H9 (cell line): ENCODE data around the gene CAMK1. TPM values are rescaled to one million over a fixed set of nuclear protein-coding genes. Genes with fewer than 3 reads are reported as not detected.

ENCODE experiments used
- DNase-seq: peaks from one replicate; pipeline ENCODE4 v3.0.0-alpha.2; 2017
- H2AFZ ChIP-seq: one replicate; pipeline ENCODE4 v1.6.1; 2013; ENCODE audit warnings: mild to moderate bottlenecking, low read length, control low read depth, moderate library complexity
- H2AK5ac ChIP-seq: 2 replicates; pipeline ENCODE4 v1.6.1; 2013; ENCODE audit warnings: low read length, control low read depth, mixed read lengths; ENCODE audit not compliant: insufficient read length
- H2BK120ac ChIP-seq: one replicate; pipeline ENCODE4 v1.6.1; 2013; ENCODE audit warnings: low read depth, mild to moderate bottlenecking, low read length, control low read depth, inconsistent platforms; ENCODE audit not compliant: poor library complexity, severe bottlenecking
- H2BK12ac ChIP-seq: 2 replicates; pipeline ENCODE4 v1.6.1; 2013; ENCODE audit warnings: low read length, control low read depth, mixed read lengths, low read depth; ENCODE audit not compliant: insufficient read length
- H2BK15ac ChIP-seq: 2 replicates; pipeline ENCODE4 v1.6.1; 2013; ENCODE audit warnings: low read depth, low read length, control low read depth
- H2BK20ac ChIP-seq: one replicate; pipeline ENCODE4 v1.6.1; 2013; ENCODE audit warnings: low read depth, mild to moderate bottlenecking, low read length, control low read depth, inconsistent platforms; ENCODE audit not compliant: poor library complexity, severe bottlenecking
- H2BK5ac ChIP-seq: 2 replicates; pipeline ENCODE4 v1.6.1; 2013; ENCODE audit warnings: low read length, control low read depth, mixed read lengths; ENCODE audit not compliant: insufficient read length
- H3K14ac ChIP-seq: 2 replicates; pipeline ENCODE4 v1.6.1; 2013; ENCODE audit warnings: low read length, control low read depth; ENCODE audit not compliant: insufficient read depth
- H3K18ac ChIP-seq: 2 replicates; pipeline ENCODE4 v1.6.1; 2013; ENCODE audit warnings: low read depth, mild to moderate bottlenecking, mixed read lengths, low read length, control low read depth; ENCODE audit not compliant: insufficient read length
- H3K23ac ChIP-seq: 2 replicates; pipeline ENCODE4 v1.6.1; 2013; ENCODE audit warnings: low read length, control low read depth, mixed read lengths, low read depth; ENCODE audit not compliant: insufficient read length
- H3K23me2 ChIP-seq: 2 replicates; pipeline ENCODE4 v1.6.1; 2013; ENCODE audit warnings: low read depth, mild to moderate bottlenecking, mixed read lengths, low read length, control low read depth; ENCODE audit not compliant: insufficient read length, poor library complexity, severe bottlenecking
- H3K27ac ChIP-seq: 2 replicates; pipeline ENCODE4 v1.5.1; 2013; ENCODE audit warnings: low read length, control low read depth, mixed read lengths, low read depth; ENCODE audit not compliant: insufficient read length
- H3K27me3 ChIP-seq: 2 replicates; pipeline ENCODE4 v1.6.1; 2013; ENCODE audit warnings: low read length, control low read depth, inconsistent platforms; ENCODE audit not compliant: insufficient read depth
- H3K4ac ChIP-seq: 2 replicates; pipeline ENCODE4 v1.6.1; 2013; ENCODE audit warnings: low read depth, mild to moderate bottlenecking, control low read depth, inconsistent platforms, low read length, moderate library complexity
- H3K4me1 ChIP-seq: 2 replicates; pipeline ENCODE4 v1.6.1; 2013; ENCODE audit warnings: low read length, control low read depth, inconsistent platforms; ENCODE audit not compliant: insufficient read depth
- H3K4me2 ChIP-seq: 2 replicates; pipeline ENCODE4 v1.6.1; 2013; ENCODE audit warnings: low read length, control low read depth, mixed read lengths; ENCODE audit not compliant: insufficient read length, insufficient read depth
- H3K56ac ChIP-seq: 2 replicates; pipeline ENCODE4 v1.6.1; 2013; ENCODE audit warnings: low read depth, mild to moderate bottlenecking, mixed read lengths, low read length, control low read depth; ENCODE audit not compliant: insufficient read length
- H3K79me1 ChIP-seq: 2 replicates; pipeline ENCODE4 v1.6.1; 2013; ENCODE audit warnings: low read depth, mild to moderate bottlenecking, moderate library complexity, low read length, control low read depth, inconsistent platforms; ENCODE audit not compliant: insufficient read depth, poor library complexity, severe bottlenecking
- H3K79me2 ChIP-seq: 2 replicates; pipeline ENCODE4 v1.6.1; 2013; ENCODE audit warnings: low read length, control low read depth, inconsistent platforms; ENCODE audit not compliant: insufficient read depth
- H3K9ac ChIP-seq: 2 replicates; pipeline ENCODE4 v1.6.1; 2013; ENCODE audit warnings: low read length, control low read depth, mixed read lengths; ENCODE audit not compliant: insufficient read length; ENCODE audit errors: extremely low read depth
- H3K9me3 ChIP-seq: one replicate; pipeline ENCODE4 v1.6.1; 2013; ENCODE audit warnings: low read depth, low read length, inconsistent platforms; ENCODE audit not compliant: control insufficient read depth
- H3T11ph ChIP-seq: one replicate; pipeline ENCODE4 v1.6.1; 2013; ENCODE audit warnings: mild to moderate bottlenecking, low read length, control low read depth, inconsistent platforms
- H4K20me1 ChIP-seq: one replicate; pipeline ENCODE4 v1.6.1; 2013; ENCODE audit not compliant: control insufficient read depth, insufficient read length, insufficient read depth
- H4K5ac ChIP-seq: 2 replicates; pipeline ENCODE4 v1.6.1; 2013; ENCODE audit warnings: low read depth, mild to moderate bottlenecking, mixed read lengths, low read length, control low read depth; ENCODE audit not compliant: insufficient read length
- H4K8ac ChIP-seq: replicated peaks from 2 replicates; pipeline ENCODE4 v1.6.1; 2013; ENCODE audit warnings: low read length, control low read depth, mixed read lengths, low read depth; ENCODE audit not compliant: insufficient read length
- H4K91ac ChIP-seq: 2 replicates; pipeline ENCODE4 v1.6.1; 2013; ENCODE audit warnings: low read depth, mild to moderate bottlenecking, moderate library complexity, mixed read lengths, low read length, control low read depth; ENCODE audit not compliant: insufficient read length
- H3K27ac Mint-ChIP-seq, 3 experiments: 2 replicates in 2 of 3; 3 replicates in 1 of 3; pipeline ENCODE4 v1.8.0; 2020 to 2021; ENCODE audit warnings: mixed read lengths in 3 of 3, mild to moderate bottlenecking in 1 of 3, moderate library complexity in 1 of 3
- H3K27me3 Mint-ChIP-seq: 2 replicates; pipeline ENCODE4 v1.8.0; 2021; ENCODE audit warnings: low read depth, mild to moderate bottlenecking, moderate library complexity, mixed read lengths
- H3K36me3 Mint-ChIP-seq, 3 experiments: 2 replicates in 2 of 3; 3 replicates in 1 of 3; pipeline ENCODE4 v1.8.0; 2020 to 2021; ENCODE audit warnings: low read depth in 3 of 3, mixed read lengths in 3 of 3; ENCODE audit not compliant: insufficient read depth in 1 of 3
- H3K4me1 Mint-ChIP-seq, 2 experiments: 2 replicates each; pipeline ENCODE4 v1.8.0; 2020; ENCODE audit warnings: mixed read lengths in 2 of 2
- H3K4me3 Mint-ChIP-seq, 2 experiments: 2 replicates in 1 of 2; 3 replicates in 1 of 2; pipeline ENCODE4 v1.8.0; 2020 to 2021; ENCODE audit warnings: mild to moderate bottlenecking in 2 of 2, mixed read lengths in 2 of 2, moderate library complexity in 1 of 2
- H3K9me3 Mint-ChIP-seq, 2 experiments: 2 replicates in 1 of 2; 3 replicates in 1 of 2; pipeline ENCODE4 v1.8.0; 2020; ENCODE audit warnings: mild to moderate bottlenecking in 2 of 2, mixed read lengths in 2 of 2, moderate library complexity in 1 of 2
- WGBS: extraction: QIAGEN DNeasy Blood & Tissue Kit; methylation state at CpG from one replicate; pipeline ENCODE4 v1.1.7; 2013; ENCODE audit warnings: missing lambda C conversion rate, low lambda C conversion rate, mixed read lengths; ENCODE audit not compliant: insufficient read length; ENCODE audit errors: extremely low coverage; 5-methylcytosine and 5-hydroxymethylcytosine counted together
- total RNA-seq: library from RNA; stranded (reverse); gene quantifications from 2 replicates; pipeline ENCODE4 v1.2.1, GENCODE V29; 2021
- TF ChIP-seq, protein P1 (sequence below): fragments of 200-600 bp; sonication (generic); conservative IDR thresholded peaks from 3 replicates; pipeline ENCODE4 v1.8.0; 2021; ENCODE audit warnings: antibody characterized with exemption, mild to moderate bottlenecking

CAMK1 gene
- total RNA-seq, 1 experiment from 2014 or later: 9.2 TPM

DNA sequence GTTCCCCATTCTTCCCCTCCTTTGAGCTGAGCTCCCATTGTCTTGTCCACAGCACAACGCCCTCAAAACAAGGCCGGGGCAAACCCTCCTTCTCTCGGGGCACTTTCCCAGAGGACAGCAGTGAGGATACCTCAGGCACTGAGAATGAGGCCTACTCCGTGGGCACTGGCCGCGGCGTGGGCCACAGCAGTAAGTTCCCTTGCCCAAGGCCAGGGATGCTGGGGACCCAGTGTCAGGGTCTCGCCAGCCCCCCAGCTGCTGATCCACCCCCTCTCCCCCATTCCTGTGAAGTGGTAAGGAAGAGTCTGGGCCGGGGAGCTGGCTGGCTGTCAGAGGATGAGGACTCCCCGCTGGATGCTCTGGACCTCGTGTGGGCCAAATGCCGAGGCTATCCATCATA, 24.2 kb downstream of the CAMK1 start:
- H3T11ph ChIP-seq: no peak overlapping the region
- peaks cover 10% of the 10 kb centered on the region in 2 experiments for H3K4me1 Mint-ChIP-seq
- no peak overlapping the region for H3K27ac ChIP-seq
- no peak overlapping the region for H3K18ac ChIP-seq
- TF ChIP-seq, protein P1, sequence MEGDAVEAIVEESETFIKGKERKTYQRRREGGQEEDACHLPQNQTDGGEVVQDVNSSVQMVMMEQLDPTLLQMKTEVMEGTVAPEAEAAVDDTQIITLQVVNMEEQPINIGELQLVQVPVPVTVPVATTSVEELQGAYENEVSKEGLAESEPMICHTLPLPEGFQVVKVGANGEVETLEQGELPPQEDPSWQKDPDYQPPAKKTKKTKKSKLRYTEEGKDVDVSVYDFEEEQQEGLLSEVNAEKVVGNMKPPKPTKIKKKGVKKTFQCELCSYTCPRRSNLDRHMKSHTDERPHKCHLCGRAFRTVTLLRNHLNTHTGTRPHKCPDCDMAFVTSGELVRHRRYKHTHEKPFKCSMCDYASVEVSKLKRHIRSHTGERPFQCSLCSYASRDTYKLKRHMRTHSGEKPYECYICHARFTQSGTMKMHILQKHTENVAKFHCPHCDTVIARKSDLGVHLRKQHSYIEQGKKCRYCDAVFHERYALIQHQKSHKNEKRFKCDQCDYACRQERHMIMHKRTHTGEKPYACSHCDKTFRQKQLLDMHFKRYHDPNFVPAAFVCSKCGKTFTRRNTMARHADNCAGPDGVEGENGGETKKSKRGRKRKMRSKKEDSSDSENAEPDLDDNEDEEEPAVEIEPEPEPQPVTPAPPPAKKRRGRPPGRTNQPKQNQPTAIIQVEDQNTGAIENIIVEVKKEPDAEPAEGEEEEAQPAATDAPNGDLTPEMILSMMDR: no peak
- no peak overlapping the region for H2BK120ac ChIP-seq
- no peak overlapping the region for H2BK20ac ChIP-seq
- no peak overlapping the region for H3K56ac ChIP-seq
- H4K8ac ChIP-seq: no peak overlapping the region
- H3K4me3 Mint-ChIP-seq: no peak overlapping the region
- no CpG with 5 or more reads among the region's 12 CpGs for WGBS
- no peak overlapping the region for H2BK5ac ChIP-seq
- no peak overlapping the region for H3K23ac ChIP-seq
- H3K27me3 ChIP-seq: no peaks in the 10 kb centered on the region
- H3K79me2 ChIP-seq: no peaks in the 10 kb centered on the region
- DNase-seq: no peak
- H4K5ac ChIP-seq: no peak overlapping the region
- no peak overlapping the region for H2AFZ ChIP-seq
- no peaks in the 10 kb centered on the region for H4K20me1 ChIP-seq
- H3K79me1 ChIP-seq: no peaks in the 10 kb centered on the region
- no peaks in the 10 kb centered on the region; the same call in 1 of the 2 replicates for H3K27me3 Mint-ChIP-seq
- no peaks in the 10 kb centered on the region for H3K23me2 ChIP-seq
- H3K4ac ChIP-seq: no peak overlapping the region
- no peaks in the 10 kb centered on the region for H3K9me3 Mint-ChIP-seq
- H3K27ac Mint-ChIP-seq: no peak overlapping the region
- H3K9me3 ChIP-seq: no peaks in the 10 kb centered on the region
- H2AK5ac ChIP-seq: no peak overlapping the region
- H3K36me3 Mint-ChIP-seq: peaks cover 54 to 93% (median 79%) of the 10 kb centered on the region in 3 experiments; a peak in 6 of 7 replicates
- H4K91ac ChIP-seq: no peak overlapping the region
- H3K4me2 ChIP-seq: no peak overlapping the region
- no peak overlapping the region for H3K9ac ChIP-seq
- no peak overlapping the region for H2BK12ac ChIP-seq
- H3K14ac ChIP-seq: no peak overlapping the region
- no peaks in the 10 kb centered on the region for H3K4me1 ChIP-seq
- H2BK15ac ChIP-seq: no peak overlapping the region
